Urinary bladder (tissue), 4 donors: ENCODE results near the gene PRRT1. TPM values are rescaled to one million over a fixed set of nuclear protein-coding genes. Genes with fewer than 3 reads are reported as not detected.

Experiments used
- DNase-seq: peaks from one replicate; pipeline ENCODE4 v3.0.0-alpha.2; 2015; ENCODE audit errors: extremely low spot score
- H3K27ac ChIP-seq: one replicate; pipeline ENCODE4 v1.5.1; 2013; ENCODE audit warnings: low read depth, mild to moderate bottlenecking, moderate library complexity
- H3K36me3 ChIP-seq: one replicate; pipeline ENCODE4 v1.6.1; 2013; ENCODE audit warnings: mild to moderate bottlenecking, moderate library complexity; ENCODE audit not compliant: insufficient read depth
- H3K4me1 ChIP-seq: one replicate; pipeline ENCODE4 v1.6.1; 2013; ENCODE audit warnings: mild to moderate bottlenecking, moderate library complexity; ENCODE audit not compliant: insufficient read depth
- H3K4me3 ChIP-seq: one replicate; pipeline ENCODE4 v1.5.1; 2013; ENCODE audit warnings: low read depth, low read length
- WGBS: extraction: QIAGEN DNeasy Blood & Tissue Kit; methylation state at CpG from one replicate; pipeline ENCODE4 v1.1.7; 2013; 5-methylcytosine and 5-hydroxymethylcytosine counted together
- polyA plus RNA-seq: library from polyadenylated mRNA; stranded (reverse); fragments of 200-250 nt; gene quantifications from one replicate; pipeline ENCODE4 v1.2.3, GENCODE V29; 2013
- total RNA-seq: library from RNA; depleted of rRNA; stranded (reverse); fragments of >200 nt; gene quantifications from one replicate; pipeline ENCODE4 v1.2.3, GENCODE V29; 2014
- donor health status: healthy with polysubstance abuse.
- donor health status: healthy.

PRRT1 gene
- total and polyA plus RNA-seq, 2 donors: 0.42 to 10.8 TPM

GRCh38 chr6:32175322-32175710 is 23.6 kb upstream of the PRRT1 start:
- Histone ChIP-seq H3K4me3 (peak overlapping the region; percentile 85), H3K36me3 (no peaks in the 10 kb centered on the region), H3K4me1 (peaks cover 3% of the 10 kb centered on the region), H3K27ac (no peak overlapping the region)
- DNase-seq: no peak
- WGBS: 5% methylated on average over 2 of the region's 2 CpGs

- Histone ChIP-seq H3K36me3 (no peaks in the 10 kb centered on the region), H3K4me3 (no peak overlapping the region), H3K27ac (no peak overlapping the region), H3K4me1 (peaks cover 3% of the 10 kb centered on the region)
- WGBS: 92% methylated on average over 1 of the region's 1 CpG
- DNase-seq: no peak
Measured at GRCh38 chr6:32174416-32174815, 22.7 kb upstream of the PRRT1 start.

- Histone ChIP-seq H3K36me3 (peaks cover 1% of the 10 kb centered on the region), H3K4me3 (no peak overlapping the region), H3K27ac (no peak overlapping the region), H3K4me1 (peaks cover 3% of the 10 kb centered on the region)
- DNase-seq: no peak
- 73% methylated on average over 4 of the region's 4 CpGs for WGBS
Measured at GRCh38 chr6:32173051-32173727, 21.4 kb upstream of the PRRT1 start.

- H3K27ac ChIP-seq: no peak overlapping the region
- peaks cover 3% of the 10 kb centered on the region for H3K4me1 ChIP-seq
- H3K36me3 ChIP-seq: peaks cover 1% of the 10 kb centered on the region
- no peak for DNase-seq
- H3K4me3 ChIP-seq: no peak overlapping the region
- 97% methylated on average over 6 of the region's 6 CpGs for WGBS
Measured at GRCh38 chr6:32171234-32171633, 19.5 kb upstream of the PRRT1 start.

- Histone ChIP-seq H3K4me3 (no peak overlapping the region), H3K27ac (no peak overlapping the region), H3K36me3 (peaks cover 1% of the 10 kb centered on the region), H3K4me1 (peaks cover 2% of the 10 kb centered on the region)
- 92% methylated on average over 11 of the region's 11 CpGs for WGBS
- DNase-seq: no peak
Measured at GRCh38 chr6:32170294-32170693, 18.6 kb upstream of the PRRT1 start.

GRCh38 chr6:32168807-32169591 is 17.3 kb upstream of the PRRT1 start:
- Histone ChIP-seq H3K4me3 (no peak overlapping the region), H3K27ac (no peak overlapping the region), H3K4me1 (no peaks in the 10 kb centered on the region), H3K36me3 (peaks cover 1% of the 10 kb centered on the region)
- whole genome bisulfite sequencing: 74% methylated on average over 11 of the region's 11 CpGs
- no peak for DNase-seq

GRCh38 chr6:32168350-32168749 is 16.6 kb upstream of the PRRT1 start:
- Histone ChIP-seq H3K27ac (no peak overlapping the region), H3K36me3 (peaks cover 1% of the 10 kb centered on the region), H3K4me3 (no peak overlapping the region), H3K4me1 (no peaks in the 10 kb centered on the region)
- 63% methylated on average over 2 of the region's 2 CpGs for whole genome bisulfite sequencing
- no peak for DNase-seq

GRCh38 chr6:32167761-32168262 is 16.1 kb upstream of the PRRT1 start:
- DNase-seq: no peak
- H3K36me3 ChIP-seq: peaks cover 1% of the 10 kb centered on the region
- no peak overlapping the region for H3K27ac ChIP-seq
- H3K4me1 ChIP-seq: no peaks in the 10 kb centered on the region
- no peak overlapping the region for H3K4me3 ChIP-seq
- 42% methylated on average over 6 of the region's 6 CpGs for WGBS

- no peak overlapping the region for H3K4me3 ChIP-seq
- H3K4me1 ChIP-seq: no peaks in the 10 kb centered on the region
- DNase-seq: no peak
- peaks cover 1% of the 10 kb centered on the region for H3K36me3 ChIP-seq
- no peak overlapping the region for H3K27ac ChIP-seq
- WGBS: 79% methylated on average over 32 of the region's 32 CpGs
Measured at GRCh38 chr6:32167154-32167760, 15.5 kb upstream of the PRRT1 start.

GRCh38 chr6:32166411-32167061 is 14.8 kb upstream of the PRRT1 start:
- DNase-seq: no peak
- H3K4me3 ChIP-seq: no peak overlapping the region
- no peaks in the 10 kb centered on the region for H3K4me1 ChIP-seq
- no peak overlapping the region for H3K27ac ChIP-seq
- H3K36me3 ChIP-seq: peaks cover 1% of the 10 kb centered on the region
- 76% methylated on average over 30 of the region's 30 CpGs for WGBS

GRCh38 chr6:32164295-32164694 is 12.6 kb upstream of the PRRT1 start, which contains the start of gene EGFL8:
TSS of gene EGFL8 (plus strand) at chr6:32164595. CDS start at chr6:32166166, 1,571 bp downstream.
- H3K36me3 ChIP-seq: peaks cover 1% of the 10 kb centered on the region
- no peak within 1 kb of the TSS for H3K27ac ChIP-seq
- no peak within 1 kb of the TSS for H3K4me3 ChIP-seq
- no peaks in the 10 kb centered on the region for H3K4me1 ChIP-seq
- no peak for DNase-seq

GRCh38 chr6:32163559-32164258 is 12.0 kb upstream of the PRRT1 start:
- Histone ChIP-seq H3K36me3 (peaks cover 1% of the 10 kb centered on the region), H3K27ac (no peak overlapping the region), H3K4me3 (no peak overlapping the region), H3K4me1 (no peaks in the 10 kb centered on the region)
- 83% methylated on average over 7 of the region's 7 CpGs for WGBS
- no peak for DNase-seq

DNA sequence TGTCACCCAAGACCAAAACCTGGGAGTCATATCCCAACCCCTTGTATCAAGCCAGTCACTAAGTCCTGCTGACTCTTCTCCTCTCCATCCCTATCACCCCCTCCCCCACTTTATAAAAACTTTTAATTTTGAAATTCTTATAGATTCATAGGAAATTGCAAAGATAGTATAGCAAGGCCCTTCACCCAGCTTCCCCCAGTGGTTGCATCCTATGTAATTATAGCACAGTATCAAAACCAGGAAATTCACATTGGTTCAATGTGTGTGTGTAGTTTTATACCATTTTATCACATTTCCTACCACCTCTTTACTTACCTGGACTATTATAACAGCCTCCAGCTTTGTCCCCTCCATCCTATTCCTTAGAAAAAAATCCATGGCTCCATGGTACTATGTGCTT is 6.3 kb upstream of the PRRT1 start:
- no peak overlapping the region for H3K27ac ChIP-seq
- no peak for DNase-seq
- H3K4me3 ChIP-seq: no peak overlapping the region
- no peaks in the 10 kb centered on the region for H3K36me3 ChIP-seq
- no peaks in the 10 kb centered on the region for H3K4me1 ChIP-seq
